ENCODE measurements around the gene KLHL6.

KLHL6 gene

DNA sequence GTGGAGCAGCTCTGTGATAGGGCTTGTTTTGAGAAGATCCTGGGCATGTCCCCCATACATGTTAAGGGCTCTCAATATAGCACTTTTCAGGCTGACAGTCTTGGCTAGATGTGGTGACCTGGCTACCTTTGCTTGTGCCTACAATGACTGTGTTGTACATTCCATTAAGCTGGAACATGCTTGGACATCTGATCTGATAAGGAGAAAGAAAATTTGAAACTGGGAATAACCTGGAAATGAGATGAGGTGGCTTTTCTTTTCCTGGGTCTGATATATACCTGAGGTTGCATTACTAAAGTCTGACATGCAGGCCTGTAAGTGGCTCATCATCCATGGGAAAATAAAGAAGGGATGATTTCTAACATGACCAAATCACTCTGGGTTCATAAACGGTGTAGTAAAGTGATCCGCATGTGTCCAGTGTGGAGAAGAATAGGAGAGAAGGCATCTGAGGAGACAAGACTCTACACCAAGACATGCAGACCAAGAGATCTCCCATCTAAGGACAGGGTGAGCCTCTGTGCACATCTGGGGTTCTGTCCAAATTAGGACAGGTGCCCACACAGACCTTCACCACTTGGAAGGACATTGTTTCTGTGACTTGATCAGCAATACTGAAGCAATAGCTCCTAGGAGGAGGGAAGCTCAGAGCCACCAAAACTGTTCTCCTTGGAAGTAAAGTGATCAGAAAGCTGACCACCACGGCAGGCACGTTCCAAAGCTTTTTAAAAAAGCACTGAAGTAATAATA lies 62.0 kb downstream of the KLHL6 start:
- no peaks in the 10 kb centered on the region for H3K4me1 ChIP-seq
- TF ChIP-seq, protein P1, sequence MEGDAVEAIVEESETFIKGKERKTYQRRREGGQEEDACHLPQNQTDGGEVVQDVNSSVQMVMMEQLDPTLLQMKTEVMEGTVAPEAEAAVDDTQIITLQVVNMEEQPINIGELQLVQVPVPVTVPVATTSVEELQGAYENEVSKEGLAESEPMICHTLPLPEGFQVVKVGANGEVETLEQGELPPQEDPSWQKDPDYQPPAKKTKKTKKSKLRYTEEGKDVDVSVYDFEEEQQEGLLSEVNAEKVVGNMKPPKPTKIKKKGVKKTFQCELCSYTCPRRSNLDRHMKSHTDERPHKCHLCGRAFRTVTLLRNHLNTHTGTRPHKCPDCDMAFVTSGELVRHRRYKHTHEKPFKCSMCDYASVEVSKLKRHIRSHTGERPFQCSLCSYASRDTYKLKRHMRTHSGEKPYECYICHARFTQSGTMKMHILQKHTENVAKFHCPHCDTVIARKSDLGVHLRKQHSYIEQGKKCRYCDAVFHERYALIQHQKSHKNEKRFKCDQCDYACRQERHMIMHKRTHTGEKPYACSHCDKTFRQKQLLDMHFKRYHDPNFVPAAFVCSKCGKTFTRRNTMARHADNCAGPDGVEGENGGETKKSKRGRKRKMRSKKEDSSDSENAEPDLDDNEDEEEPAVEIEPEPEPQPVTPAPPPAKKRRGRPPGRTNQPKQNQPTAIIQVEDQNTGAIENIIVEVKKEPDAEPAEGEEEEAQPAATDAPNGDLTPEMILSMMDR (IDR thresholded peaks at IDR 0.05; ENCODE audit: low read depth, low read length): no peak
- no peaks in the 10 kb centered on the region for H3K36me3 ChIP-seq
- no peak overlapping the region for H3K4me3 ChIP-seq (ENCODE audit: low read depth, low read length)
- H3K9me3 ChIP-seq: no peaks in the 10 kb centered on the region
- H3K27me3 ChIP-seq: no peaks in the 10 kb centered on the region
- no peak for DNase-seq

DNA sequence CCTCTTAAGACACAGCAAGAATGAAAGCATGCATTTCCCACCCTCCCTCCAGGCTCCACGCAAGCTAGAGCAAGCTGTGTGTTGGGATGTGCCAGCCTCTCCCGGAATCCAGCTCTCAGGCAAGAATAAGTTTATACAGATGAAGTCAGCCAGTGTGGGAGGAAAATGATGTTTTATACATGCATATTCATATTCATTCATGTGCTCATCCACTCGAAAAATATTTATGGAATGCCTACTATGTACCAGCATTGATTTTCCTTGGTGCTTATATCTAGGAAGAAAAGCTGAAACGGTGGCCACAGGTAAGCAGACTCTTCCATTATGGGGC lies 62.7 kb downstream of the KLHL6 start:
- H3K4me1 ChIP-seq: no peaks in the 10 kb centered on the region
- no peaks in the 10 kb centered on the region for H3K36me3 ChIP-seq
- no peaks in the 10 kb centered on the region for H3K27me3 ChIP-seq
- DNase-seq: no peak
- no peak overlapping the region for H3K4me3 ChIP-seq (ENCODE audit: low read depth, low read length)
- TF ChIP-seq, protein P1 (IDR thresholded peaks at IDR 0.05; ENCODE audit: low read depth, low read length): no peak
- no peaks in the 10 kb centered on the region for H3K9me3 ChIP-seq

DNA sequence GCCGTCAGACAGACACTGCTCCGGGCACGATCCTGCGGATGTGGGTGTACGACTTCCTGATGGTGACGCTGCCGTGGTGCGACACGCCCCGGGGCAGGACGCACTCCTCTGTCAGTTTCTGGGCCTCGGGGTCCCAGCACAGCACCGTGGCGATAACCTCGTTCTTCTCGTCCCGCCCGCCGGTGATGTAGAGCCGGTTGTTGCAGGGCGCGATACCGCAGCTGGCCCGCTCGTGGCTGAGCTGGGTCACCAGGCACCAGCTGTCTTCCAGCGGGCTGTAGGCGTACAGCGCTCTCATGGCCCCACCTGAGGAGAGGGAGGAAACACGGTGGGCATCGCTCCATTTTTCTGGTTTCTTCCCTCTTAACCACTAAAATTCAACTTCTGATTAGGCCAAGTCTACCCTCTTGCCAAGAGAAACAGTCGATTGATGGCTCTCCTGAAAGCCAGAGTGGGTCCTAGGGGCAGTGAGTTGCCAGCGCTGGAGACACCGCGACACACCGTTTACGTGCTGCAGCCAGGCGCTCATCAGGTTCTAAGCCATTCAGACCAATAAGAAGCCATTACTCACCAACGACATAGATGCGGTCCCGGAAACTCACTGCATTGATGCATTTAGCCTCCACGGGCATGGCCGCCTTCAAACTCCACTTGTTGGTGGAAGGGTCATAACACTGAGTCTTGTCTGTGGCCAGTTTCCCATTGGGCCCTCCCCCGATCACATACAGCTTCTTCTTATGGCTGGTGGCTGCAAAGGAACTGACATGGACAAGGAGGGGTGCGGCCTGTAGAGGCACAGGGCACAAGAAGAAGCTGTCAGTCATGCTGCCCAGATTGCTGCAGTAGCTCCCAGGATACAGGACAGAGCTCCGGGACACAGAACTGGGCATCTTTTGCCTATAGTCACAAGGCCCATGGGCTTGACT lies 63.3 kb downstream of the KLHL6 start:
- TF ChIP-seq, protein P1 (IDR thresholded peaks at IDR 0.05; ENCODE audit: low read depth, low read length): no peak
- Histone ChIP-seq H3K36me3 (no peaks in the 10 kb centered on the region), H3K4me1 (no peaks in the 10 kb centered on the region), H3K4me3 (ENCODE audit: low read depth, low read length) (no peak overlapping the region), H3K27me3 (no peaks in the 10 kb centered on the region), H3K9me3 (no peaks in the 10 kb centered on the region)
- no peak for DNase-seq

DNA sequence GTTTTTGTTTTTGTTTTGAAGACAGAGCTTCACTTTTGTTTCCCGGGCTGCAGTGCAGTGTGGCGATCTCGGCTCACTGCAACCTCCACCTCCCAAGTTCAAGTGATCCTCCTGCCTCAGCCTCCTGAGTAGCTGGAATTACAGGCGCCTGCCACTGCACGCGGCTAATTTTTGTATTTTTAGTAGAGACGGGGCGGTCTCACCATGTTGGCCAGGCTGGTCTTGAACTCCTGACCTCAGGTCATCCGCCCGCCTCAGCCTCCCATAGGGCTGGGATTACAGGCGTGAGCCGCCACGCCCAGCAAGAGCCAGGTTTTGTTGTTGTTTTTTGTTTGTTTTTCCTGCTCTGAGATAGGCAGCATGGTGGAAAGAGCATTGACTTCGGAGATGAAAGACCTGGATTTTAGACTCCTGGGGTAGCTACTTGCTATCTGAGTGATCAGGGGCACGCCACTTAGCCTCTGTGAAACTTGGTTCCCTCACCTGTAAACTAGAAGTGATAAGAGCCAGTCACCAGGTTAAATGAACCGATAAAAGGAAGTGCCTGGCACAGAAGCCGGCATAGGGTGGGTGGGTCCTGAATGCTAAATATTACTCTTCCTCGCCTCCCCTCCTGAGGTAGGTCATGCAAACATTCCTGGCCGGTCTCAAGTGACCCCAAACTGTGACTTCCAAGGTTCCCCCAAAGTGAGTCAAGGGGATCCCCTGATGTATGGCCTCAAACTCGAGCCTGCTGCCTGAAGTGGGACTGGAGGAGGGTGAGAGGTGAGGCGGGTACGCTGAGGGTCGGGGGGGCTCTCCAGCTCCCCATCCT lies 64.2 kb downstream of the KLHL6 start:
- DNase-seq: no peak
- Histone ChIP-seq H3K4me3 (ENCODE audit: low read depth, low read length) (no peak overlapping the region), H3K4me1 (no peaks in the 10 kb centered on the region), H3K9me3 (no peaks in the 10 kb centered on the region), H3K27me3 (no peaks in the 10 kb centered on the region), H3K36me3 (no peaks in the 10 kb centered on the region)
- TF ChIP-seq, protein P1 (IDR thresholded peaks at IDR 0.05; ENCODE audit: low read depth, low read length): no peak

DNA sequence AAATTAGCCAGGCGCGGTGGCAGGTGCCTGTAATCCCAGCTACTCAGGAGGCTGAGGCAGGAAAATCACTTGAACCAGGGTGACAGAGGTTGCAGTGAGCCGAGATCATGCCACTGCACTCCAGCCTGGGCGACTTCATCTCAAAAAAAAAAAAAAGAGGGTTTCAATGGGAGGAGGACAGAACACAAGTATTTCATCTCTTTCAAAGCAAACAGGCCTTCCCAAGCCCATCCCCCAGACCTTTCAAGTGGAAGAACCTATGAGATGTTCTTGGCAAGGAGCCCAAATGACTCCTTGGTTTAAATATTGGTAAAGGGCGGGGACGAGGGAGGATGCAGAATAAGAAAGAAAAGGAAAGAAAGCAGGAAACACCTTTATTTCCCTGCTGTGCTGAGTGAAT lies 64.9 kb downstream of the KLHL6 start:
- DNase-seq: no peak
- H3K4me3 ChIP-seq (ENCODE audit: low read depth, low read length): no peak overlapping the region
- H3K27me3 ChIP-seq: no peaks in the 10 kb centered on the region
- TF ChIP-seq, protein P1 (IDR thresholded peaks at IDR 0.05; ENCODE audit: low read depth, low read length): no peak
- H3K9me3 ChIP-seq: no peaks in the 10 kb centered on the region
- H3K4me1 ChIP-seq: no peaks in the 10 kb centered on the region
- H3K36me3 ChIP-seq: no peaks in the 10 kb centered on the region
